GM12878 (cell line): ENCODE results near the gene LSAMP. TPM values are rescaled to one million over a fixed set of nuclear protein-coding genes. Genes with fewer than 3 reads are reported as not detected.

Experiments
- ATAC-seq: fragments of 200-7000 bp; cut with Tn5 transposase; 3 replicates; pipeline ENCODE4 v1.9.1; 2020; ENCODE audit warnings: mild to moderate bottlenecking, moderate library complexity
- BruUV-seq: library from RNA; stranded (reverse); fragments of 400-500 nt; replicated peaks from 2 replicates; lab custom pipeline; 2021; lab: Mats Ljungman, UMichigan
- CTCF ChIA-PET: fragments of 300-600 bp; sonication (Branson Sonifier 250); formaldehyde crosslinking; extraction: SDS; loops from one replicate; lab custom pipeline; 2021; ENCODE audit warnings: inconsistent platforms; lab: Yijun Ruan, JAX
- POLR2A ChIA-PET: fragments of 350-600 bp; formaldehyde crosslinking; extraction: SDS; loops from one replicate; lab custom pipeline; 2021; ENCODE audit warnings: inconsistent platforms; lab: Charles Lee
- RAD21 ChIA-PET: fragments of 300-600 bp; sonication (Branson Sonifier 250); formaldehyde crosslinking; loops from one replicate; lab custom pipeline; 2023; ENCODE audit warnings: antibody characterized with exemption; ENCODE audit not compliant: unreplicated experiment; lab: Charles Lee
- SMC1A ChIA-PET: fragments of 300-600 bp; sonication (Branson Sonifier 250); formaldehyde crosslinking; loops from one replicate; lab custom pipeline; 2023; ENCODE audit not compliant: unreplicated experiment, uncharacterized antibody; lab: Charles Lee
- DNase-seq: peaks from one replicate; pipeline ENCODE4 v3.0.0-alpha.2; 2011; ENCODE audit warnings: low read depth, low spot score
- FAIRE-seq: peaks from 3 replicates; lab custom pipeline; 2011; peaks lifted over from hg19 to GRCh38; lab: Jason Lieb, UNC
- H2AFZ ChIP-seq: 2 replicates; pipeline ENCODE4 v1.6.0; 2011; ENCODE audit warnings: low read depth, low read length, control low read depth; ENCODE audit not compliant: control insufficient read depth
- H3K27ac ChIP-seq: 2 replicates; pipeline ENCODE4 v1.5.1; 2011; ENCODE audit warnings: control low read depth; ENCODE audit not compliant: control insufficient read depth, insufficient read depth
- H3K27me3 ChIP-seq, 2 experiments: replicated peaks in 1 of 2; 2 replicates each; pipeline versions ENCODE4 v1.6.0 to v1.6.1; 2011; ENCODE audit warnings: low read length in 1 of 2; ENCODE audit not compliant: control insufficient read depth in 2 of 2, insufficient read depth in 2 of 2
- H3K36me3 ChIP-seq, 2 experiments: 2 replicates each; pipeline ENCODE4 v1.5.1; 2011; ENCODE audit warnings: low read length in 1 of 2; ENCODE audit not compliant: control insufficient read depth in 2 of 2, insufficient read depth in 2 of 2
- H3K4me1 ChIP-seq: 2 replicates; pipeline ENCODE4 v1.6.1; 2011; ENCODE audit warnings: mild to moderate bottlenecking, low read length, moderate library complexity, mixed read lengths; ENCODE audit not compliant: control insufficient read depth, insufficient read depth
- H3K4me2 ChIP-seq: 2 replicates; pipeline ENCODE4 v1.6.0; 2011; ENCODE audit warnings: control low read depth; ENCODE audit not compliant: control insufficient read depth, insufficient read depth
- H3K4me3 ChIP-seq: fragments of 200-600 bp; sonication (generic); 2 replicates; pipeline ENCODE4 v1.5.1; 2016
- H3K79me2 ChIP-seq: 2 replicates; pipeline ENCODE4 v1.6.0; 2011; ENCODE audit warnings: low read length; ENCODE audit not compliant: control insufficient read depth, insufficient read depth
- H3K9ac ChIP-seq: 2 replicates; pipeline ENCODE4 v1.8.0; 2011; ENCODE audit warnings: low read length, control low read depth, mixed read lengths; ENCODE audit not compliant: control insufficient read depth, insufficient read depth
- H3K9me3 ChIP-seq: replicated peaks from 3 replicates; pipeline ENCODE4 v1.5.1; 2011; ENCODE audit warnings: mild to moderate bottlenecking, low read length; ENCODE audit not compliant: control insufficient read depth, insufficient read depth
- H4K20me1 ChIP-seq: 2 replicates; pipeline ENCODE4 v1.6.0; 2011; ENCODE audit not compliant: control insufficient read depth, insufficient read depth
- ATF3 ChIP-seq: IDR thresholded peaks from 2 replicates; pipeline ENCODE4 v1.6.1; 2011; ENCODE audit warnings: low read depth, mild to moderate bottlenecking, low read length, moderate library complexity, borderline replicate concordance; ENCODE audit errors: extremely low read depth
- CBX3 ChIP-seq: fragments of 200-600 bp; sonication (generic); IDR thresholded peaks from 2 replicates; pipeline ENCODE4 v1.6.1; 2016; ENCODE audit warnings: low read depth, borderline replicate concordance
- EED ChIP-seq: sonication (generic); IDR thresholded peaks from 2 replicates; pipeline ENCODE4 v1.6.1; 2016; ENCODE audit warnings: antibody characterized with exemption, low read depth
- HDAC6 ChIP-seq: fragments of 200-600 bp; sonication (generic); IDR thresholded peaks from one replicate; pipeline ENCODE4 v1.8.0; 2017; ENCODE audit warnings: antibody characterized with exemption; ENCODE audit not compliant: unreplicated experiment
- HSF1 ChIP-seq: fragments of 150-350 bp; IDR thresholded peaks from 2 replicates; pipeline ENCODE4 v1.6.1; 2014; ENCODE audit warnings: mild to moderate bottlenecking, low read depth, low read length
- IKZF2 ChIP-seq, 2 experiments: fragments of 450-650 bp; IDR thresholded peaks; 2 replicates each; pipeline ENCODE4 v1.6.1; 2017; ENCODE audit warnings: mild to moderate bottlenecking in 2 of 2, moderate library complexity in 2 of 2
- KLF5 ChIP-seq: fragments of 450-650 bp; IDR thresholded peaks from 2 replicates; pipeline ENCODE4 v1.6.1; 2014; ENCODE audit warnings: mild to moderate bottlenecking; ENCODE audit not compliant: partially characterized antibody
- NR2C1 ChIP-seq: fragments of 450-650 bp; IDR thresholded peaks from 2 replicates; pipeline ENCODE4 v1.6.1; 2017; ENCODE audit warnings: antibody characterized with exemption, mild to moderate bottlenecking, moderate library complexity
- RUNX3 ChIP-seq: IDR thresholded peaks from 2 replicates; pipeline ENCODE4 v1.6.1; 2012; ENCODE audit warnings: low read length, inconsistent platforms
- SMAD5 ChIP-seq: IDR thresholded peaks from 2 replicates; pipeline ENCODE4 v1.6.1; 2016; ENCODE audit warnings: antibody characterized with exemption, low read depth
- SP1 ChIP-seq: IDR thresholded peaks from one replicate; pipeline ENCODE4 v1.6.1; 2011; ENCODE audit warnings: low read depth, low read length
- SUPT20H ChIP-seq: IDR thresholded peaks from 2 replicates; pipeline ENCODE4 v1.6.1; 2011; ENCODE audit warnings: low read depth, mild to moderate bottlenecking, low read length, moderate library complexity, borderline replicate concordance; ENCODE audit not compliant: control insufficient read depth
- TCF12 ChIP-seq: IDR thresholded peaks from 2 replicates; pipeline ENCODE4 v1.6.1; 2011; ENCODE audit warnings: low read depth, mild to moderate bottlenecking, low read length
- YY1 ChIP-seq: IDR thresholded peaks from 2 replicates; pipeline ENCODE4 v1.6.1; 2011; ENCODE audit warnings: low read depth, mild to moderate bottlenecking, low read length
- WGBS: methylation state at CpG from one replicate; pipeline ENCODE4 v1.1.6; 2016; ENCODE audit warnings: low lambda C conversion rate; ENCODE audit not compliant: insufficient replicate concordance, insufficient coverage; ENCODE audit errors: missing lambda C conversion rate; 5-methylcytosine and 5-hydroxymethylcytosine counted together
- in situ Hi-C: fragments of 300-500 bp; cut with MboI; formaldehyde crosslinking; loops from 9 replicates; pipeline ENCODE4 v1.14.3; 2018; ENCODE audit warnings: mixed read lengths
- intact Hi-C: fragments of 100-400 bp; cut with micrococcal nuclease; formaldehyde crosslinking; loops from one replicate; pipeline ENCODE4 v1.14.2; 2022; ENCODE audit not compliant: unreplicated experiment
- polyA plus RNA-seq, 11 experiments: library from polyadenylated mRNA; depleted of rRNA in 4 of 11; unstranded in 6 of 11; stranded (reverse) in 5 of 11; fragments of >200 nt; fragmentation: Nextera tagmentation in 4 of 11; fragmentation: Illumina TruSeq in 1 of 11; extraction: Ambion mirVana in 4 of 11; extraction: Trizol in 1 of 11; gene quantifications; 1 replicate in 1 of 11; 2 replicates in 10 of 11; pipeline versions ENCODE4 v1.2.1 to v1.2.3, GENCODE V29; 2011 to 2016; ENCODE audit warnings: inconsistent platforms in 2 of 11, missing spikeins in 2 of 11, low read depth in 1 of 11
- total RNA-seq, 4 experiments: library from RNA; depleted of rRNA in 3 of 4; stranded (reverse); fragments of >200 nt in 3 of 4; fragmentation: Illumina TruSeq in 1 of 4; extraction: Trizol in 1 of 4; gene quantifications; 2 replicates each; pipeline versions ENCODE4 v1.2.1 to v1.2.3, GENCODE V29; 2013 to 2021
- TF ChIP-seq, protein P1 (sequence below): fragments of 450-650 bp; IDR thresholded peaks from 2 replicates; pipeline ENCODE4 v1.6.1; 2017; ENCODE audit warnings: antibody characterized with exemption, mild to moderate bottlenecking, moderate library complexity

The LSAMP gene
- total and polyA plus RNA-seq, 10 of the 15 experiments (the other 5 are each of a cell fraction or from before 2014, with no cell fraction given): 2.0 to 12.7 (median 6.5) TPM

DNA sequence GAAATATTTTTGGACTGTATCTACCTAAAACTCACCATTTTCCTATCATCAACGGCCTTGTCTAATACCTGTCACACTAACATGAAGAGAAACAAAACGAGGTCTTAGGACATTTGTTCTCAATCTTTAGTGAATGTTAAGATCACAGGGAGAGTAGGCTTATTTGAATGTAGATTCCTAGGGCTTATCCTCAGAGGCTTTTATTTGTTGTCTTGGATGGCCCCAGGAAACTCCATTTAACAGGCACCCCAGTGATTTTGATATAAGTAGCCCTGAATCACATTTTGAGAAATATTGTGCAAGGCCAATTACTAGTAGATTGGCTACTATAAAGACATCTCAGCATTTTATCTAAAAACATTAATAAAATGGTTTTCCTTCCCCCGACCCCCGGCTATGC lies 454.6 kb downstream of the LSAMP start:
- SMC1A ChIA-PET: interaction anchor here (1.0 to 1.5 kb wide), 3 partner anchors 9 to 60 kb away, joined by 3 to 5 read pairs (median 4); no protein-coding TSS in a partner anchor

More for the DNA sequence above, 454.6 kb downstream of the LSAMP start:
- ChIA-PET POLR2A (interaction anchor here (1.1 to 2.1 kb wide), 2 partner anchors 9 to 42 kb away, joined by 3 to 4 read pairs; no protein-coding TSS in a partner anchor), CTCF (no interaction called here), RAD21 (interaction anchor here (1.8 kb wide), 1 partner anchor 10 kb away, joined by 5 read pairs; no protein-coding TSS in a partner anchor)
- Histone ChIP-seq H4K20me1 (no peaks in the 10 kb centered on the region), H3K27ac (no peak overlapping the region), H3K4me3 (no peak overlapping the region), H3K79me2 (no peaks in the 10 kb centered on the region), H3K27me3 (no peaks in the 10 kb centered on the region), H3K9ac (no peak overlapping the region), H3K9me3 (no peaks in the 10 kb centered on the region), H3K4me1 (no peaks in the 10 kb centered on the region), H3K36me3 (no peaks in the 10 kb centered on the region), H2AFZ (no peak overlapping the region), H3K4me2 (no peak overlapping the region)
- no peak for ATAC-seq
- BruUV-seq: no TSS peak
- TF ChIP-seq NR2C1 (no peak), IKZF2 (IDR thresholded peaks at IDR 0.05) (no peak), YY1 (no peak), TCF12 (no peak), HDAC6 (no peak), SP1 (no peak), SUPT20H (no peak), CBX3 (no peak), HSF1 (no peak), SMAD5 (no peak), KLF5 (no peak), ATF3 (no peak), RUNX3 (no peak), EED (no peak)
- TF ChIP-seq, protein P1, sequence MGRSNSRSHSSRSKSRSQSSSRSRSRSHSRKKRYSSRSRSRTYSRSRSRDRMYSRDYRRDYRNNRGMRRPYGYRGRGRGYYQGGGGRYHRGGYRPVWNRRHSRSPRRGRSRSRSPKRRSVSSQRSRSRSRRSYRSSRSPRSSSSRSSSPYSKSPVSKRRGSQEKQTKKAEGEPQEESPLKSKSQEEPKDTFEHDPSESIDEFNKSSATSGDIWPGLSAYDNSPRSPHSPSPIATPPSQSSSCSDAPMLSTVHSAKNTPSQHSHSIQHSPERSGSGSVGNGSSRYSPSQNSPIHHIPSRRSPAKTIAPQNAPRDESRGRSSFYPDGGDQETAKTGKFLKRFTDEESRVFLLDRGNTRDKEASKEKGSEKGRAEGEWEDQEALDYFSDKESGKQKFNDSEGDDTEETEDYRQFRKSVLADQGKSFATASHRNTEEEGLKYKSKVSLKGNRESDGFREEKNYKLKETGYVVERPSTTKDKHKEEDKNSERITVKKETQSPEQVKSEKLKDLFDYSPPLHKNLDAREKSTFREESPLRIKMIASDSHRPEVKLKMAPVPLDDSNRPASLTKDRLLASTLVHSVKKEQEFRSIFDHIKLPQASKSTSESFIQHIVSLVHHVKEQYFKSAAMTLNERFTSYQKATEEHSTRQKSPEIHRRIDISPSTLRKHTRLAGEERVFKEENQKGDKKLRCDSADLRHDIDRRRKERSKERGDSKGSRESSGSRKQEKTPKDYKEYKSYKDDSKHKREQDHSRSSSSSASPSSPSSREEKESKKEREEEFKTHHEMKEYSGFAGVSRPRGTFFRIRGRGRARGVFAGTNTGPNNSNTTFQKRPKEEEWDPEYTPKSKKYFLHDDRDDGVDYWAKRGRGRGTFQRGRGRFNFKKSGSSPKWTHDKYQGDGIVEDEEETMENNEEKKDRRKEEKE: no peak
- no peak for FAIRE-seq
- 45% methylated on average over 4 of the region's 4 CpGs for WGBS
- intact Hi-C loops: no loop called here
- DNase-seq: no peak
- in situ Hi-C loops: no loop called here
